Keratinocyte (primary cell): ENCODE results near the gene INO80E. TPM values are rescaled to one million over a fixed set of nuclear protein-coding genes. Genes with fewer than 3 reads are reported as not detected.

ENCODE experiments used
- DNase-seq: peaks from one replicate; pipeline ENCODE4 v3.0.0-alpha.2; 2011; ENCODE audit warnings: low read depth, missing footprints, low spot score
- FAIRE-seq: peaks from 2 replicates; lab custom pipeline; 2011; peaks lifted over from hg19 to GRCh38; lab: Jason Lieb, UNC
- H2AFZ ChIP-seq: 2 replicates; pipeline ENCODE4 v1.6.0; 2012; ENCODE audit warnings: low read length, control low read depth, inconsistent platforms; ENCODE audit not compliant: control insufficient read depth
- H3K27ac ChIP-seq: 2 replicates; pipeline ENCODE4 v1.5.1; 2011; ENCODE audit warnings: low read length; ENCODE audit not compliant: control insufficient read depth, insufficient read depth
- H3K27me3 ChIP-seq: 3 replicates; pipeline ENCODE4 v1.6.0; 2011; ENCODE audit warnings: low read length; ENCODE audit not compliant: control insufficient read depth, insufficient read depth; ENCODE audit errors: extremely low read depth
- H3K36me3 ChIP-seq, 2 experiments: 2 replicates in 1 of 2; 3 replicates in 1 of 2; pipeline ENCODE4 v1.5.1; 2011; ENCODE audit warnings: low read length in 2 of 2, mild to moderate bottlenecking in 1 of 2; ENCODE audit not compliant: control insufficient read depth in 2 of 2, insufficient read depth in 2 of 2; ENCODE audit errors: extremely low read depth in 1 of 2
- H3K4me1 ChIP-seq: 3 replicates; pipeline ENCODE4 v1.5.1; 2011; ENCODE audit warnings: low read length; ENCODE audit not compliant: control insufficient read depth, insufficient read depth; ENCODE audit errors: extremely low read depth
- H3K4me2 ChIP-seq: 3 replicates; pipeline ENCODE4 v1.6.0; 2011; ENCODE audit warnings: low read depth, low read length; ENCODE audit not compliant: control insufficient read depth, insufficient read depth; ENCODE audit errors: extremely low read depth
- H3K4me3 ChIP-seq, 3 experiments: fragments of 200-600 bp in 1 of 3; sonication (generic) in 1 of 3; 2 replicates in 2 of 3; 3 replicates in 1 of 3; pipeline ENCODE4 v1.5.1; 2011 to 2016; ENCODE audit warnings: low read length in 3 of 3, mild to moderate bottlenecking in 3 of 3, control low read depth in 2 of 3, inconsistent platforms in 1 of 3, low read depth in 1 of 3, mixed read lengths in 1 of 3, mixed run types in 1 of 3, moderate library complexity in 1 of 3; ENCODE audit not compliant: control insufficient read depth in 2 of 3, insufficient read depth in 2 of 3; ENCODE audit errors: extremely low read depth in 1 of 3
- H3K79me2 ChIP-seq: 2 replicates; pipeline ENCODE4 v1.6.0; 2012; ENCODE audit warnings: low read length; ENCODE audit not compliant: control insufficient read depth, insufficient read depth
- H3K9ac ChIP-seq: 3 replicates; pipeline ENCODE4 v1.6.0; 2011; ENCODE audit warnings: low read length; ENCODE audit not compliant: control insufficient read depth, insufficient read depth; ENCODE audit errors: extremely low read depth
- H3K9me1 ChIP-seq: 3 replicates; pipeline ENCODE4 v1.6.0; 2011; ENCODE audit warnings: low read length; ENCODE audit not compliant: control insufficient read depth, insufficient read depth; ENCODE audit errors: extremely low read depth
- H3K9me3 ChIP-seq: 2 replicates; pipeline ENCODE4 v1.5.1; 2012; ENCODE audit warnings: low read depth, low read length; ENCODE audit not compliant: control insufficient read depth
- H4K20me1 ChIP-seq: 3 replicates; pipeline ENCODE4 v1.6.0; 2011; ENCODE audit warnings: low read length; ENCODE audit not compliant: control insufficient read depth, insufficient read depth; ENCODE audit errors: extremely low read depth
- CTCF ChIP-seq, 3 experiments: IDR thresholded peaks in 1 of 3; conservative IDR thresholded peaks in 1 of 3; optimal IDR thresholded peaks in 1 of 3; 2 replicates in 2 of 3; 3 replicates in 1 of 3; pipeline versions ENCODE3 to v1.5.1; 2011; ENCODE audit warnings: low read length in 3 of 3, mild to moderate bottlenecking in 3 of 3, moderate library complexity in 2 of 3, control low read depth in 1 of 3, inconsistent platforms in 1 of 3; ENCODE audit not compliant: insufficient read depth in 2 of 3; ENCODE audit errors: extremely low read depth in 1 of 3
- EZH2 ChIP-seq: IDR thresholded peaks from one replicate; pipeline ENCODE4 v1.6.1; 2012; ENCODE audit warnings: inconsistent platforms, mild to moderate bottlenecking, low read length, moderate library complexity
- dilution Hi-C: fragments of 300-500 bp; cut with MboI; formaldehyde crosslinking; loops from one replicate; pipeline ENCODE4 v1.7.0; 2020; ENCODE audit warnings: low sequenced_read_pairs; ENCODE audit not compliant: extremely low pct_ligation_motif_present
- polyA minus RNA-seq, 3 experiments: library from RNA; depleted of rRNA, polyadenylated mRNA; stranded (reverse); fragments of >200 nt; gene quantifications; 1 replicate in 1 of 3; 2 replicates in 1 of 3; 3 replicates in 1 of 3; pipeline ENCODE4 v1.2.3, GENCODE V29; 2011
- polyA plus RNA-seq, 5 experiments: library from polyadenylated mRNA; depleted of rRNA in 3 of 5; stranded (reverse) in 3 of 5; stranded (forward) in 1 of 5; unstranded in 1 of 5; fragments of >200 nt; gene quantifications; 1 replicate in 1 of 5; 2 replicates in 3 of 5; 3 replicates in 1 of 5; pipeline versions ENCODE4 v1.2.1 to v1.2.3, GENCODE V29; 2011 to 2012; ENCODE audit warnings: missing spikeins in 2 of 5, low read depth in 1 of 5, low replicate concordance in 1 of 5

The INO80E gene
- polyA plus RNA-seq (20.1 to 28.3 TPM (median 26.7 TPM) in 3 replicates), polyA minus RNA-seq (8.4 to 14.3 TPM (median 8.9 TPM) in 3 replicates)
- 32.4 TPM for polyA plus RNA-seq (2011; ENCODE audit: low read depth)
- 10.1 and 17.5 TPM in 2 replicates for polyA plus RNA-seq (2011; cell fraction: cytosol; rRNA removed)
- polyA plus RNA-seq (2011; cell fraction: nucleus; rRNA removed): 33.9 and 47.9 TPM in 2 replicates
- 27.4 and 54.2 TPM in 2 replicates for polyA plus RNA-seq (2012; ENCODE audit: low replicate concordance)
- 19.0 TPM for polyA minus RNA-seq (2011; cell fraction: cytosol; rRNA and poly(A)+ RNA removed)
- 8.1 and 8.5 TPM in 2 replicates for polyA minus RNA-seq (2011; cell fraction: nucleus; rRNA and poly(A)+ RNA removed)

GRCh38 chr16:29995911-29996765 lies at the start of gene INO80E:
INO80E (plus strand) TSS chr16:29996241; CDS start chr16:29996311, 70 bp downstream.
- Histone ChIP-seq H2AFZ (peak within 1 kb of the TSS; percentile 96), H3K79me2 (peaks cover 10% of the 10 kb centered on the region), H3K9me3 (no peaks in the 10 kb centered on the region), H3K4me1 (peaks cover 24% of the 10 kb centered on the region), H4K20me1 (no peaks in the 10 kb centered on the region), H3K27me3 (no peaks in the 10 kb centered on the region), H3K9me1 (no peaks in the 10 kb centered on the region), H3K4me2 (peak within 1 kb of the TSS; percentile 89), H3K9ac (peak within 1 kb of the TSS; percentile 95), H3K36me3 (peaks cover 20 to 38% of the 10 kb centered on the region in 2 experiments), H3K4me3 (peak within 1 kb of the TSS; percentile 67 to 99 (median 92)), H3K27ac (peak within 1 kb of the TSS; percentile 98)
- TF ChIP-seq EZH2: no peak
- TF ChIP-seq CTCF (optimal IDR thresholded peaks at IDR 0.05 in 1 of 3, IDR thresholded peaks at IDR 0.05 in 1 of 3, conservative IDR thresholded peaks at IDR 0.05 in 1 of 3; ENCODE audit: extremely low read depth in 1 of 3, insufficient read depth in 2 of 3, low read length in 3 of 3): peak in 1 of 3 experiments; percentile 5
- DNase-seq (peak; percentile 60), FAIRE-seq (no peak)
- dilution Hi-C loops: no loop called here

- FAIRE-seq (no peak), DNase-seq (no peak)
- Histone ChIP-seq H3K4me3 (no peak overlapping the region), H2AFZ (no peak overlapping the region), H3K4me1 (peaks cover 15% of the 10 kb centered on the region), H4K20me1 (no peaks in the 10 kb centered on the region), H3K4me2 (no peak overlapping the region), H3K36me3 (no peaks in the 10 kb centered on the region), H3K9me1 (no peaks in the 10 kb centered on the region), H3K27me3 (no peaks in the 10 kb centered on the region), H3K79me2 (no peaks in the 10 kb centered on the region), H3K27ac (no peak overlapping the region), H3K9ac (no peak overlapping the region), H3K9me3 (no peaks in the 10 kb centered on the region)
- no peak for TF ChIP-seq CTCF (optimal IDR thresholded peaks at IDR 0.05 in 1 of 3, IDR thresholded peaks at IDR 0.05 in 1 of 3, conservative IDR thresholded peaks at IDR 0.05 in 1 of 3; ENCODE audit: extremely low read depth in 1 of 3, insufficient read depth in 2 of 3, low read length in 3 of 3)
- no peak for TF ChIP-seq EZH2
- dilution Hi-C loops: no loop called here
These were observed 48.1 kb upstream of the INO80E start for GRCh38 chr16:29947897-29948296.
